K562 (cell line): ENCODE results near the gene TMEM204. TPM values are rescaled to one million over a fixed set of nuclear protein-coding genes. Genes with fewer than 3 reads are reported as not detected.

Experiments
- ATAC-seq: fragments of 200-7000 bp; cut with Tn5 transposase; 3 replicates; pipeline ENCODE4 v1.9.1; 2020; ENCODE audit warnings: moderate library complexity
- BruUV-seq: library from RNA; stranded (reverse); fragments of 400-500 nt; replicated peaks from 2 replicates; lab custom pipeline; 2021; lab: Mats Ljungman, UMichigan
- CTCF ChIA-PET: fragments of 300-600 bp; formaldehyde crosslinking; extraction: SDS; loops from one replicate; lab custom pipeline; 2021; ENCODE audit warnings: low intra/inter-chr PET ratio; lab: Yijun Ruan, JAX
- POLR2A ChIA-PET: fragments of 300-600, 350-650 bp; sonication (Branson Sonifier 250); formaldehyde crosslinking; extraction: SDS; loops from one replicate; lab custom pipeline; 2021; ENCODE audit warnings: antibody characterized with exemption, inconsistent platforms; lab: Yijun Ruan, JAX
- DNase-seq, 4 experiments: peaks; one replicate each; pipeline versions ENCODE4 v3.0.0 to v3.0.0-alpha.2; 2011 to 2018; ENCODE audit warnings: low spot score in 3 of 4, mixed read lengths in 3 of 4; ENCODE audit errors: extremely low read depth in 1 of 4
- FAIRE-seq: peaks from 2 replicates; lab custom pipeline; 2011; peaks lifted over from hg19 to GRCh38; lab: Jason Lieb, UNC
- H2AFZ ChIP-seq: 2 replicates; pipeline ENCODE4 v1.6.0; 2011; ENCODE audit warnings: low read depth, low read length, control low read depth, inconsistent platforms
- H3K27ac ChIP-seq: fragments of 200-600 bp; 3 replicates; pipeline ENCODE4 v1.8.0; 2011; ENCODE audit warnings: low read depth, mild to moderate bottlenecking, control low read depth, inconsistent platforms, low read length, moderate library complexity, mixed read lengths; ENCODE audit errors: extremely low read depth
- H3K27me3 ChIP-seq, 2 experiments: fragments of 300-600 bp in 1 of 2; 2 replicates in 1 of 2; 3 replicates in 1 of 2; pipeline versions ENCODE4 v1.6.0 to v1.8.0; 2011; ENCODE audit warnings: inconsistent platforms in 2 of 2, low read length in 2 of 2, mild to moderate bottlenecking in 1 of 2, mixed read lengths in 1 of 2, moderate library complexity in 1 of 2; ENCODE audit not compliant: control insufficient read depth in 2 of 2, insufficient read depth in 2 of 2
- H3K36me3 ChIP-seq: fragments of 300-600 bp; 3 replicates; pipeline ENCODE4 v1.8.0; 2011; ENCODE audit warnings: mild to moderate bottlenecking, low read length, inconsistent platforms; ENCODE audit not compliant: control insufficient read depth, insufficient read depth
- H3K4me1 ChIP-seq, 2 experiments: fragments of 200-600 bp in 1 of 2; replicated peaks in 1 of 2; 2 replicates in 1 of 2; 3 replicates in 1 of 2; pipeline versions ENCODE4 v1.5.1 to v1.8.0; 2011; ENCODE audit warnings: inconsistent platforms in 2 of 2, low read length in 2 of 2, mild to moderate bottlenecking in 1 of 2, mixed read lengths in 1 of 2, moderate library complexity in 1 of 2; ENCODE audit not compliant: control insufficient read depth in 2 of 2, insufficient read depth in 2 of 2
- H3K4me2 ChIP-seq: 2 replicates; pipeline ENCODE4 v1.6.1; 2011; ENCODE audit warnings: low read length, control low read depth, inconsistent platforms, mixed read lengths; ENCODE audit not compliant: insufficient read depth
- H3K4me3 ChIP-seq: fragments of 200-600 bp; sonication (generic), shearing (Covaris generic); 2 replicates; pipeline ENCODE4 v1.5.1; 2016; ENCODE audit warnings: control low read depth, inconsistent platforms
- H3K79me2 ChIP-seq: fragments of 200-600 bp; 3 replicates; pipeline ENCODE4 v1.8.0; 2011; ENCODE audit warnings: low read length, inconsistent platforms; ENCODE audit not compliant: control insufficient read depth, insufficient read depth
- H3K9ac ChIP-seq, 2 experiments: 2 replicates each; pipeline versions ENCODE4 v1.6.0 to v1.6.1; 2011; ENCODE audit warnings: low read depth in 2 of 2, low read length in 2 of 2, control low read depth in 1 of 2, inconsistent platforms in 1 of 2, mild to moderate bottlenecking in 1 of 2, mixed read lengths in 1 of 2; ENCODE audit not compliant: insufficient read depth in 1 of 2
- H3K9me1 ChIP-seq: one replicate; pipeline ENCODE4 v1.6.0; 2011; ENCODE audit warnings: inconsistent platforms, mild to moderate bottlenecking, low read length, moderate library complexity; ENCODE audit not compliant: control insufficient read depth, insufficient read depth
- H3K9me3 ChIP-seq: replicated peaks from 2 replicates; pipeline ENCODE4 v1.5.1; 2011; ENCODE audit warnings: low read depth, low read length, inconsistent platforms; ENCODE audit not compliant: control insufficient read depth, insufficient read depth
- H4K20me1 ChIP-seq: replicated peaks from 2 replicates; pipeline ENCODE4 v1.6.1; 2011; ENCODE audit warnings: low read length, inconsistent platforms, mixed read lengths; ENCODE audit not compliant: control insufficient read depth, insufficient read depth
- ELF1 ChIP-seq: fragments of 200-800 bp; sonication (Bioruptor generic); IDR thresholded peaks from 2 replicates; pipeline ENCODE4 v1.6.1; 2016; ENCODE audit warnings: missing genetic modification characterization, missing compliant biosample characterization
- HDAC2 ChIP-seq: fragments of 450-650 bp; IDR thresholded peaks from 2 replicates; pipeline ENCODE4 v1.6.1; 2016; ENCODE audit warnings: mild to moderate bottlenecking
- KAT8 ChIP-seq: fragments of 450-650 bp; IDR thresholded peaks from 2 replicates; pipeline ENCODE4 v1.6.1; 2016; ENCODE audit warnings: low read depth, mild to moderate bottlenecking
- KDM2B ChIP-seq: fragments of 250-450 bp; sonication (Bioruptor Pico); IDR thresholded peaks from 2 replicates; pipeline ENCODE4 v1.8.0; 2021; ENCODE audit warnings: mild to moderate bottlenecking, moderate library complexity
- PYGO2 ChIP-seq: fragments of 450-650 bp; IDR thresholded peaks from 2 replicates; pipeline ENCODE4 v1.6.1; 2016; ENCODE audit warnings: mild to moderate bottlenecking, missing genetic modification characterization, moderate library complexity, missing compliant biosample characterization
- RBFOX2 ChIP-seq: fragments of 200-400 bp; formaldehyde crosslinking; IDR thresholded peaks from 2 replicates; pipeline ENCODE4 v1.6.1; 2017; ENCODE audit warnings: low read depth, mild to moderate bottlenecking, low read length, moderate library complexity
- RFX5 ChIP-seq: IDR thresholded peaks from 2 replicates; pipeline ENCODE4 v1.6.1; 2011; ENCODE audit warnings: low read depth, mild to moderate bottlenecking, improper control_type of control experiment, low read length
- TCF3 ChIP-seq: sonication (generic); formaldehyde crosslinking; IDR thresholded peaks from 2 replicates; pipeline ENCODE4 v1.4.0; 2020; ENCODE audit warnings: mild to moderate bottlenecking, missing genetic modification reagents
- TCF7L2 ChIP-seq: fragments of 150-350 bp; IDR thresholded peaks from 2 replicates; pipeline ENCODE4 v1.6.1; 2016; ENCODE audit warnings: low read depth, mild to moderate bottlenecking, low read length, moderate library complexity
- TGIF2 ChIP-seq: sonication (generic); formaldehyde crosslinking; IDR thresholded peaks from 2 replicates; pipeline ENCODE4 v1.8.1; 2022; ENCODE audit warnings: mild to moderate bottlenecking, missing genetic modification reagents, moderate library complexity
- ZNF551 ChIP-seq: fragments of 250-450 bp; sonication (Bioruptor Pico); IDR thresholded peaks from 2 replicates; pipeline ENCODE4 v1.5.0; 2021; ENCODE audit warnings: mild to moderate bottlenecking, moderate library complexity
- WGBS: fragments of 100-300 bp; shearing (Covaris generic); methylation state at CpG from one replicate; pipeline ENCODE4 v1.1.6; 2016; ENCODE audit warnings: low coverage, mixed read lengths; ENCODE audit not compliant: insufficient coverage; ENCODE audit errors: missing lambda C conversion rate; 5-methylcytosine and 5-hydroxymethylcytosine counted together
- in situ Hi-C: fragments of 300-500 bp; cut with MboI; formaldehyde crosslinking; loops from 4 replicates; pipeline ENCODE4 v1.15.0; 2018; ENCODE audit warnings: inconsistent platforms, mixed read lengths
- intact Hi-C: fragments of 100-400 bp; cut with micrococcal nuclease; formaldehyde crosslinking; loops from 2 replicates; pipeline ENCODE4 v1.14.2; 2022
- polyA plus RNA-seq, 8 experiments: library from polyadenylated mRNA; depleted of rRNA in 4 of 8; stranded (reverse) in 5 of 8; unstranded in 3 of 8; fragments of >200 nt; fragmentation: Nextera tagmentation in 2 of 8; fragmentation: Illumina TruSeq in 1 of 8; extraction: Ambion mirVana in 2 of 8; extraction: Trizol in 1 of 8; gene quantifications; 2 replicates each; pipeline versions ENCODE4 v1.2.1 to v1.2.3, GENCODE V29; 2011 to 2014; ENCODE audit warnings: inconsistent platforms in 1 of 8, missing spikeins in 1 of 8
- total RNA-seq, 7 experiments: library from RNA; depleted of rRNA in 6 of 7; stranded (reverse); fragments of >200 nt in 6 of 7; fragmentation: Illumina TruSeq in 2 of 7; extraction: Trizol in 2 of 7; gene quantifications; 2 replicates each; pipeline versions ENCODE4 v1.2.1 to v1.2.3, GENCODE V29; 2011 to 2021; ENCODE audit warnings: low replicate concordance in 1 of 7
- TF ChIP-seq, protein P1 (sequence below): fragments of 450-650 bp; formaldehyde crosslinking; IDR thresholded peaks from 2 replicates; pipeline ENCODE4 v1.4.0; 2022; ENCODE audit warnings: missing genetic modification characterization
- TF ChIP-seq, protein P2 (sequence below), 2 experiments: fragments of 450-650 bp; IDR thresholded peaks; 2 replicates each; pipeline ENCODE4 v1.6.1; 2016
- TF ChIP-seq, protein P3 (sequence below), 2 experiments: fragments of 150-350 bp in 1 of 2; IDR thresholded peaks; 2 replicates each; pipeline ENCODE4 v1.6.1; 2012 to 2016; ENCODE audit warnings: low read depth in 2 of 2, low read length in 2 of 2, mild to moderate bottlenecking in 1 of 2, moderate library complexity in 1 of 2
- TF ChIP-seq, protein P4 (sequence below): sonication (generic); formaldehyde crosslinking; IDR thresholded peaks from 2 replicates; pipeline ENCODE4 v1.8.0; 2022; ENCODE audit warnings: missing genetic modification reagents, mild to moderate bottlenecking, borderline replicate concordance

The TMEM204 gene
- total and polyA plus RNA-seq, 9 of the 15 experiments (the other 6 are each of a cell fraction or from before 2014, with no cell fraction given) = 0.04 to 0.18 TPM; not detected in 7

DNA sequence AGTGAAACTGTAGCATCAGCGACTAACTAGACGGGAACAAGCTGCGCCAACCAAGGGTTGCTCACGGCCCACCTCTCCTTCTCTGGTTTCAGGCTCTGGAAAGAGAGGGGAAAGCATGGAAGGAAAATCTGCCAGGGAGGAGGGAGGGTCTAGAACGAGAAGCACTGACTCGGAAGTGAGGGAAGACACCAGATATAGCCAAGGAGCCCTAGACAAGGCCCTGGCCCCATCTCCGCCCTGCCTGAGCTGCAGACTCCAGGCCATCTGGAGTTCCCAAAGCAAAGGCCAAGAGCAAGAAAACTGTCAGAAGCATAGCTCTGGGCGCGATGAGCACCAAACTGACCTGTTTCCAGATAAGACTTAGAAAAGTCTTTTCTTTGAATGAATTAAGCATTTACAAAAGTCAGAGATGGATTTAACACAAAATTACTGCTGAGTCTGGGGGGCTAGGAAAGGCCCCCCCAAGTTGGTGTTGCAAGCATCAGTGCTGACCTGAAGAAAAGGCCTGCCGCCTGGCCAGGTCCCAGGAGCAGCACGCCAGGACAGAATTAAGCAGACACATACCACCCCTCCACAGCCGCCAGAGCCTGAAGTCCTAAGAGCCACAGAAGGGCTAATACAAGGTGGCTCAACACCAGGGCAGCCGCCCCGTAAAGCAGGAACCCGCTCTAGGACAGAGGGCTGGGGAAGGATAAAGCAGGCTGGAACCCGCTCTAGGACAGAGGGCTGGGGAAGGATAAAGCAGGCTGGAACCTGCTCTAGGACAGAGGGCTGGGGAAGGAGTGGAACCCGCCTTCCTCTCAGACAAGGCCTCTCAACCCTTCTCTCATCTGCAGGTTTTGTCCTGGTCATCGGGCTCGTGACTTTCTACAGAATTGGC lies 20.7 kb downstream of the TMEM204 start:
- FAIRE-seq = no peak
- peaks cover 2 to 23% of the 10 kb centered on the region in 2 experiments; a peak in 3 of 5 replicates for H3K27me3 ChIP-seq
- H3K27ac ChIP-seq = no peak overlapping the region
- H3K36me3 ChIP-seq = no peaks in the 10 kb centered on the region
- H3K9ac ChIP-seq = no peak overlapping the region
- ChIA-PET POLR2A (no interaction called here), CTCF (no interaction called here)
- H3K4me2 ChIP-seq = no peak overlapping the region
- WGBS = 65% methylated on average over 18 of the region's 19 CpGs
- no peaks in the 10 kb centered on the region for H3K9me3 ChIP-seq
- no peak overlapping the region for H3K4me3 ChIP-seq
- ATAC-seq = peak; percentile 32
- no peaks in the 10 kb centered on the region for H4K20me1 ChIP-seq
- in situ Hi-C loops (no loop called here), intact Hi-C loops (no loop called here)
- H3K79me2 ChIP-seq = no peaks in the 10 kb centered on the region
- no peak for DNase-seq
- H3K9me1 ChIP-seq = no peaks in the 10 kb centered on the region
- peaks cover 0 to 25% of the 10 kb centered on the region in 2 experiments; a peak in 3 of 5 replicates for H3K4me1 ChIP-seq
- no peak overlapping the region for H2AFZ ChIP-seq
- no TSS peak for BruUV-seq
- TF ChIP-seq TCF7L2 = no peak
- no peak for TF ChIP-seq HDAC2
- no peak for TF ChIP-seq KAT8
- TF ChIP-seq ZNF551 = no peak
- TF ChIP-seq, protein P1, sequence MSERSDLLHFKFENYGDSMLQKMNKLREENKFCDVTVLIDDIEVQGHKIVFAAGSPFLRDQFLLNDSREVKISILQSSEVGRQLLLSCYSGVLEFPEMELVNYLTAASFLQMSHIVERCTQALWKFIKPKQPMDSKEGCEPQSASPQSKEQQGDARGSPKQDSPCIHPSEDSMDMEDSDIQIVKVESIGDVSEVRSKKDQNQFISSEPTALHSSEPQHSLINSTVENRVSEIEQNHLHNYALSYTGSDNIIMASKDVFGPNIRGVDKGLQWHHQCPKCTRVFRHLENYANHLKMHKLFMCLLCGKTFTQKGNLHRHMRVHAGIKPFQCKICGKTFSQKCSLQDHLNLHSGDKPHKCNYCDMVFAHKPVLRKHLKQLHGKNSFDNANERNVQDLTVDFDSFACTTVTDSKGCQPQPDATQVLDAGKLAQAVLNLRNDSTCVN (CRISPR knock-in tag) = no peak
- no peak for TF ChIP-seq TCF3 (CRISPR knock-in tag)
- TF ChIP-seq, protein P2, sequence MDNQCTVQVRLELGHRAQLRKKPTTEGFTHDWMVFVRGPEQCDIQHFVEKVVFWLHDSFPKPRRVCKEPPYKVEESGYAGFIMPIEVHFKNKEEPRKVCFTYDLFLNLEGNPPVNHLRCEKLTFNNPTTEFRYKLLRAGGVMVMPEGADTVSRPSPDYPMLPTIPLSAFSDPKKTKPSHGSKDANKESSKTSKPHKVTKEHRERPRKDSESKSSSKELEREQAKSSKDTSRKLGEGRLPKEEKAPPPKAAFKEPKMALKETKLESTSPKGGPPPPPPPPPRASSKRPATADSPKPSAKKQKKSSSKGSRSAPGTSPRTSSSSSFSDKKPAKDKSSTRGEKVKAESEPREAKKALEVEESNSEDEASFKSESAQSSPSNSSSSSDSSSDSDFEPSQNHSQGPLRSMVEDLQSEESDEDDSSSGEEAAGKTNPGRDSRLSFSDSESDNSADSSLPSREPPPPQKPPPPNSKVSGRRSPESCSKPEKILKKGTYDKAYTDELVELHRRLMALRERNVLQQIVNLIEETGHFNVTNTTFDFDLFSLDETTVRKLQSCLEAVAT (IDR thresholded peaks at IDR 0.05) = no peak
- TF ChIP-seq, protein P3, sequence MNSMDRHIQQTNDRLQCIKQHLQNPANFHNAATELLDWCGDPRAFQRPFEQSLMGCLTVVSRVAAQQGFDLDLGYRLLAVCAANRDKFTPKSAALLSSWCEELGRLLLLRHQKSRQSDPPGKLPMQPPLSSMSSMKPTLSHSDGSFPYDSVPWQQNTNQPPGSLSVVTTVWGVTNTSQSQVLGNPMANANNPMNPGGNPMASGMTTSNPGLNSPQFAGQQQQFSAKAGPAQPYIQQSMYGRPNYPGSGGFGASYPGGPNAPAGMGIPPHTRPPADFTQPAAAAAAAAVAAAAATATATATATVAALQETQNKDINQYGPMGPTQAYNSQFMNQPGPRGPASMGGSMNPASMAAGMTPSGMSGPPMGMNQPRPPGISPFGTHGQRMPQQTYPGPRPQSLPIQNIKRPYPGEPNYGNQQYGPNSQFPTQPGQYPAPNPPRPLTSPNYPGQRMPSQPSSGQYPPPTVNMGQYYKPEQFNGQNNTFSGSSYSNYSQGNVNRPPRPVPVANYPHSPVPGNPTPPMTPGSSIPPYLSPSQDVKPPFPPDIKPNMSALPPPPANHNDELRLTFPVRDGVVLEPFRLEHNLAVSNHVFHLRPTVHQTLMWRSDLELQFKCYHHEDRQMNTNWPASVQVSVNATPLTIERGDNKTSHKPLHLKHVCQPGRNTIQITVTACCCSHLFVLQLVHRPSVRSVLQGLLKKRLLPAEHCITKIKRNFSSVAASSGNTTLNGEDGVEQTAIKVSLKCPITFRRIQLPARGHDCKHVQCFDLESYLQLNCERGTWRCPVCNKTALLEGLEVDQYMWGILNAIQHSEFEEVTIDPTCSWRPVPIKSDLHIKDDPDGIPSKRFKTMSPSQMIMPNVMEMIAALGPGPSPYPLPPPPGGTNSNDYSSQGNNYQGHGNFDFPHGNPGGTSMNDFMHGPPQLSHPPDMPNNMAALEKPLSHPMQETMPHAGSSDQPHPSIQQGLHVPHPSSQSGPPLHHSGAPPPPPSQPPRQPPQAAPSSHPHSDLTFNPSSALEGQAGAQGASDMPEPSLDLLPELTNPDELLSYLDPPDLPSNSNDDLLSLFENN (IDR thresholded peaks at IDR 0.05; ENCODE audit: low read depth in 2 of 2, low read length in 2 of 2) = no peak
- TF ChIP-seq, protein P4, sequence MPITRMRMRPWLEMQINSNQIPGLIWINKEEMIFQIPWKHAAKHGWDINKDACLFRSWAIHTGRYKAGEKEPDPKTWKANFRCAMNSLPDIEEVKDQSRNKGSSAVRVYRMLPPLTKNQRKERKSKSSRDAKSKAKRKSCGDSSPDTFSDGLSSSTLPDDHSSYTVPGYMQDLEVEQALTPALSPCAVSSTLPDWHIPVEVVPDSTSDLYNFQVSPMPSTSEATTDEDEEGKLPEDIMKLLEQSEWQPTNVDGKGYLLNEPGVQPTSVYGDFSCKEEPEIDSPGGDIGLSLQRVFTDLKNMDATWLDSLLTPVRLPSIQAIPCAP (CRISPR knock-in tag) = no peak
- no peak for TF ChIP-seq TGIF2
- TF ChIP-seq KDM2B (CRISPR knock-in tag) = no peak
- no peak for TF ChIP-seq RFX5
- TF ChIP-seq RBFOX2 = no peak
- TF ChIP-seq PYGO2 (tag) = no peak
- no peak for TF ChIP-seq ELF1 (tag)
